ENCODE measurements around the gene PSMB4.
"Not testable (repeated sequence)": the region's sequence is repeated elsewhere in the genome, so short reads cannot be mapped to it uniquely, and the experiment has no call there.

Gene PSMB4

GRCh38 chr1:151390221-151391078 lies 8.9 kb upstream of the PSMB4 start:
- DNase-seq (ENCODE audit: low read depth) = not testable (repeated sequence)

- no peak for DNase-seq (ENCODE audit: low read depth)
Measured at GRCh38 chr1:151391079-151391563, 8.3 kb upstream of the PSMB4 start.

- DNase-seq (ENCODE audit: low read depth) = no peak
Measured at GRCh38 chr1:151393583-151393982, 5.8 kb upstream of the PSMB4 start.

GRCh38 chr1:151396265-151396664 lies 3.1 kb upstream of the PSMB4 start:
- not testable (repeated sequence) for DNase-seq (ENCODE audit: low read depth)

- no peak for DNase-seq (ENCODE audit: low read depth)
Measured at GRCh38 chr1:151401125-151401788, 1.9 kb downstream of the PSMB4 start.

- no peak for DNase-seq (ENCODE audit: low read depth)
Measured at GRCh38 chr1:151401860-151402259, 2.5 kb downstream of the PSMB4 start.

GRCh38 chr1:151402764-151403163 lies 3.4 kb downstream of the PSMB4 start:
- no peak for DNase-seq (ENCODE audit: low read depth)

- DNase-seq (ENCODE audit: low read depth) = no peak
Measured at GRCh38 chr1:151403612-151404011, 4.2 kb downstream of the PSMB4 start.

GRCh38 chr1:151405187-151405951 lies 6.0 kb downstream of the PSMB4 start:
- no peak for DNase-seq (ENCODE audit: low read depth)

- DNase-seq (ENCODE audit: low read depth) = no peak
Measured at GRCh38 chr1:151406176-151406575, 6.8 kb downstream of the PSMB4 start.

GRCh38 chr1:151407304-151407703 lies 7.9 kb downstream of the PSMB4 start:
- DNase-seq (ENCODE audit: low read depth) = no peak

GRCh38 chr1:151408891-151409290 lies 9.5 kb downstream of the PSMB4 start:
- no peak for DNase-seq (ENCODE audit: low read depth)

GRCh38 chr1:151411884-151412283 lies 12.5 kb downstream of the PSMB4 start:
- DNase-seq (ENCODE audit: low read depth) = no peak

GRCh38 chr1:151416231-151416630 lies 16.9 kb downstream of the PSMB4 start:
- DNase-seq (ENCODE audit: low read depth) = no peak

- no peak for DNase-seq (ENCODE audit: low read depth)
Measured at GRCh38 chr1:151418081-151418480, 18.7 kb downstream of the PSMB4 start.

GRCh38 chr1:151419819-151420218 lies 20.4 kb downstream of the PSMB4 start:
- no peak for DNase-seq (ENCODE audit: low read depth)

- no peak for DNase-seq (ENCODE audit: low read depth)
Measured at GRCh38 chr1:151425103-151425502, 25.7 kb downstream of the PSMB4 start.

GRCh38 chr1:151428068-151428467 lies 28.7 kb downstream of the PSMB4 start:
- DNase-seq (ENCODE audit: low read depth) = no peak

- DNase-seq (ENCODE audit: low read depth) = not testable (repeated sequence)
Measured at GRCh38 chr1:151433827-151434226, 34.5 kb downstream of the PSMB4 start.

- no peak for DNase-seq (ENCODE audit: low read depth)
Measured at GRCh38 chr1:151435174-151435573, 35.8 kb downstream of the PSMB4 start.

- DNase-seq (ENCODE audit: low read depth) = no peak
Measured at GRCh38 chr1:151436985-151437384, 37.6 kb downstream of the PSMB4 start.

GRCh38 chr1:151437396-151437795 lies 38.0 kb downstream of the PSMB4 start:
- DNase-seq (ENCODE audit: low read depth) = not testable (repeated sequence)
